Medulla oblongata (tissue), 1 donor: ENCODE measurements around the gene UBTD1.
"Not testable (repeated sequence)": the region's sequence is repeated elsewhere in the genome, so short reads cannot be mapped to it uniquely, and the experiment has no call there.

Experiments used
- DNase-seq: peaks from one replicate; pipeline ENCODE4 v3.0.0-alpha.2; 2015; ENCODE audit errors: extremely low spot score

UBTD1 gene

GRCh38 chr10:97538839-97539238 lies 40.1 kb downstream of the UBTD1 start:
- DNase-seq = no peak

GRCh38 chr10:97539523-97540200 lies 40.9 kb downstream of the UBTD1 start:
- DNase-seq = no peak

- DNase-seq = no peak
These were observed 42.2 kb downstream of the UBTD1 start for GRCh38 chr10:97540669-97541500.

- DNase-seq = peak; percentile 77
These were observed 43.7 kb downstream of the UBTD1 start for GRCh38 chr10:97542169-97543024.

- DNase-seq = peak; percentile 91
These were observed 44.4 kb downstream of the UBTD1 start for GRCh38 chr10:97543025-97543546.

- peak; percentile 9 for DNase-seq
These were observed 47.9 kb downstream of the UBTD1 start for GRCh38 chr10:97546456-97547270.

GRCh38 chr10:97547271-97547600 lies 48.5 kb downstream of the UBTD1 start:
- peak; percentile 2 for DNase-seq

GRCh38 chr10:97547962-97548361 lies 49.2 kb downstream of the UBTD1 start:
- DNase-seq = no peak

GRCh38 chr10:97548828-97549455 lies 50.2 kb downstream of the UBTD1 start:
- DNase-seq = no peak

GRCh38 chr10:97549587-97550322 lies 51.0 kb downstream of the UBTD1 start:
- peak; percentile 94 for DNase-seq

GRCh38 chr10:97550336-97551149 lies 51.8 kb downstream of the UBTD1 start:
- DNase-seq = no peak

GRCh38 chr10:97551271-97551670 lies 52.5 kb downstream of the UBTD1 start:
- no peak for DNase-seq

- DNase-seq = peak; percentile 87
These were observed 54.9 kb downstream of the UBTD1 start for GRCh38 chr10:97553575-97554031.

- DNase-seq = not testable (repeated sequence)
These were observed 55.6 kb downstream of the UBTD1 start for GRCh38 chr10:97554336-97554735.

GRCh38 chr10:97555541-97555940 lies 56.8 kb downstream of the UBTD1 start:
- not testable (repeated sequence) for DNase-seq

GRCh38 chr10:97560731-97561381 lies 62.1 kb downstream of the UBTD1 start:
- DNase-seq = not testable (repeated sequence)

GRCh38 chr10:97561386-97562077 lies 62.8 kb downstream of the UBTD1 start:
- not testable (repeated sequence) for DNase-seq

- not testable (repeated sequence) for DNase-seq
These were observed 63.6 kb downstream of the UBTD1 start for GRCh38 chr10:97562329-97562728.
